A204.1 (cell line): ENCODE results near the gene PRDM15.

Experiments used
- FAIRE-seq: peaks from 2 replicates; lab custom pipeline; 2012; peaks lifted over from hg19 to GRCh38; lab: Jason Lieb, UNC

PRDM15 gene

GRCh38 chr21:41777951-41778815 is 101.0 kb downstream of the PRDM15 start:
- FAIRE-seq = peak; percentile 39

DNA sequence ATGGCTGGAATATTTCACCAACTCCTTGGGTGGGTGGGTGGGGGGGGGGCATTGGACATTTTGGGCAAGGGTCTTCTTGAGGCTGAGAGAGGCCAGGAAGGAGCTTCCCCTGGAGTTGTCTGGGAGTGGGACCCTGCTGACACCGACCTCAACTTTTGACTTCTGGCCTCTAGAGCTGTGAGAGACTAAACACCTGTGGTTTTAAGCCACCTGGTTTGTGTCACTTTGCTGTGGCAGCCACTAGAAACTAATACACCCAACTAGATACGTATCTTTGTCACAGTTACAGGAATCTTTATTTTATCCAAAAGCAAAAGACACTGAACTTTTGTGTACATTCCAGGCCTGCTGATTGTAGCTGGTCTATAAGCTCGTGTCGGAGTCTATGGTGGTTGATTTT is 102.4 kb downstream of the PRDM15 start:
- FAIRE-seq = no peak

DNA sequence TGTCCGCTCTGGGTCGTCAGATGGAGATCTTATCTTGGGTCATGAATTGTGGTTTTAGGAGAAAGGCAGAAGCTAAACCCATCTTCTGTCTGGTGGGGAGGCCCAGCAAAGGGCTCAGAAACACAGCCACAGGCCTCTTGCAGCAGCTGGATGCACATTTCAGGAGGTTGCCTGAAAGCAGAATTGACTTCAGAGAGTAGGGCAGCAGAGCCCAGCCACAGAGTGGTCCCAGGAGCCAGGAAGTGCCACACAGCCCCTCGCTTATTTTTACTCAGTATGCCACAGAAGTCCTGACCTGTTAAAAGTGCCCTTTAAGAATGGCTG is 104.0 kb downstream of the PRDM15 start:
- FAIRE-seq = no peak

DNA sequence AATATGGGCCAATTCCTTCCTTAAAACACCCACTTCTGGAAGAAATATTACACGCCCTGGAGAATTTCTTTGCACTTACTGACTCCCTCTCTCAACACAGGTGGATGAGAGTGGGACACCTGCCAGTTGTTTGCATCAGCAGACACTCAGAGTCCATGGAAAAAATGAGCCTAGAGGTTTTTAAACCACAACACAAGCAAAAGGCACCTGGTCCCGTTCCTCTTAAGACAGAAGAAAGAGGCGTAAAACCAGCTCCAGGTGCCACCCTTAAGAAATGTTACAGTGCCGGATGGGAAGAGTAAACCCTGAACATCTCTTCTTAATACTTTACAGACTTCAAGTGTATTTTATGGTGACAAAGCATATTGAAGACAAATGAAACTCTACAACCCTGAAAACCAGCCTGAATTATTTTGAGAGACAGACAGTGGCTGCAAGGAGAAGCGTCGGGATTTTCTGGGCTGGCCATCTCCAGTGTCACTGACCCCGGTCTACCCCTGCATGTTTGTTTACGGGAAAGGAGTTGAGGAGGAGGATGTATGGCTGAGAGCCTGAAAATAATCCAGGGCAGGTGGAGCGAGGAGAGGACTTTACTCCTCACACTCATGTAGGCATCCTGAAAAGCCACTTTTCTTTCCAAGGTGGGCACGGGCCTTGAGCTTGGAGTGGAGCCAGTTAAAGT is 104.5 kb downstream of the PRDM15 start:
- no peak for FAIRE-seq

- FAIRE-seq = no peak
These were observed 106.6 kb downstream of the PRDM15 start for GRCh38 chr21:41772351-41773080.

GRCh38 chr21:41771625-41771945 is 107.6 kb downstream of the PRDM15 start:
- FAIRE-seq = no peak

- FAIRE-seq = no peak
These were observed 108.1 kb downstream of the PRDM15 start for GRCh38 chr21:41770901-41771624.

DNA sequence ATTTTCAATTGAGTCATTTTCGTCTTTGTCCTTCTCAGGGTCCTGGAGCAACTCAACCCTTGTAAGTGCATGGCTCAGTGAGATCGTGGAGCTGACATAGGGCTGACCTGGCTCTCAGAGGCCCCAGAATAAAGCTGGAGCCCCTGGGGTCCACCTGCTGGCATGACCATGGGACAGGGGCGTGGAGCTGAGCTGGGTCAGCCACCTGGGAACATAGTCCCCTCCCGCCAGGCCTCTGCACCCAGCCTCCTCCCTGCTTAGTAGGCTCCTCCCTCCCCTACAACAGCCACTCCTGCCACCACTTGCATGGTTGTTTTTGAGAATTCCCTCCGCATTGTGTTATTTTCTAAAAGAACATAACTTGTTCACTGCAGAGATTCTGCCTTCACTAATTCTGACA is 109.2 kb downstream of the PRDM15 start:
- no peak for FAIRE-seq

DNA sequence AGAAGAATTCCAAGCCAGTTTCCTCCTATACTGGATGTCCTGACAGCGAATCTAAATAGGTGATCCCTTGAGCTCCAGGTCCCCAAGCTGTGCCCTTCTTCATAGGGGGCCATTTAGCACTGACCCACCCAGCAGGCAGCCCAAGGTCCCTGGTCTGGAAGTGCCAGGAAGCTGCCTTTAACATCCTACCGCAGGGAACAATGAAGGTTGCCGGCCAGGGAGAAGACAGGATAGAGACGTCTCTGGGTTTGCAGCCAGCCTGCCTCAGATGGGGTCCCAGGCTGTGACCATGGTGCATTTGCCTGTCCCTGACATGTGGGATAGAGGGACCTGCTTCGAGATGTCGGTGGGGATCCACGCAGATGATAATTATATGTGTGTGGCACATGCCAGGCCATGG is 109.6 kb downstream of the PRDM15 start:
- no peak for FAIRE-seq

DNA sequence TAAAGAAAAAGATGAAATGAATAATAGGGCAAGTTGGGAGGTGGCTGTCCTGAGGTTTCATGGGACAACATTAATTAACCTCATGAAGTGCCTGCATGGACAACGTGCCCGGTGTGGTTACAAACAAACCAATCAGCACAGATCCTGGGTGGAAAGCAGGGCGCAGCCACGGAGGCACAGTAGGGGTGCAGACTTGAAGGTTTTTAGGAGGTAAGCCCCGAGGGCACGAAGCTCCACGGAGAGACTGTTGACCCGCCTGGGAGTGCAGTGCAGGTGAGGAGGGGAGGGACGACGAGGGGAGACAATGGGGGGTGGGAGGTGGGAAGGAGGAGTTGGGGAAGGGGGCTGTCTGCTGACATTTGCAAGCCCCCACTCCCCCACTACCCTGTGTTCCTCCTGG is 110.0 kb downstream of the PRDM15 start:
- no peak for FAIRE-seq

- no peak for FAIRE-seq
These were observed 110.6 kb downstream of the PRDM15 start for GRCh38 chr21:41768437-41769042.

DNA sequence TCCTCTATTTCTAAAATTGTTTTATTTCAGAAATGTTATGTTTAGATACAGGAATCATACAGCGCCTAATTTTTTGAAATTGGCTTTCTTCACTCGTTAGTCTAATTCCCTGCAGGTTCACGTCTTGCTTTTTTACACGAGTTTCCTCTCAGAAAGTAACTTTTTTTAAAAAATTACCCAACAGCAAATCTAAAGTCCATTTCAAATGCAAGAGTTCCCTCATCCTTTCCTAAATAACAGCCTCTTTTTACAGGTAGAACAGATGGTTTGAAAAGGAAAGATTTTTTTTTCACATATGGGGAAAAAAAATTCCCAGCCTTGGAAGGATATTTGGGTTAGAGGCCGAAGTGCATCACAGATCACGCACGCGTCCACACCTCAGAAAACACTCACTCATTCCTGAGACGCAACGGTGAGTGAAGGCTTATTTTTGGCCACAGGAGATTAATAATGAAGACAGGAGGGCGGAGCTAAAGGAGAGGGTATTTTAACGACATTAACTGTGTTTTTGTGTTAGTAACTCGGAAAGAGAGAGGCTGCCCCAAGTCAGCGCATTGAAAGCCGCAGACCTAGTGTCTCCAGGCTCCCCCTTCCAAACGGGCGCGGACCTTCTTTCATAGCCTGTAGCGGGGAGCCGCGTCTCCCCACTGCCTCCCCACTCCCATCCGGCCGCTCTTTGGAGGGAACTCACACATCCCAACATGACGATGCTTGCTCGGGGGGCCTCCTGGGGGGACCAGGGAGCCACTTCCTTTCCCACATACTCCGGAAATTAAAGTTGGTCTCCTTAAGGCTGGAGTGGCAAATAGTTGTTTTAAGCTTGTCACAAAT is 111.3 kb downstream of the PRDM15 start:
- no peak for FAIRE-seq

DNA sequence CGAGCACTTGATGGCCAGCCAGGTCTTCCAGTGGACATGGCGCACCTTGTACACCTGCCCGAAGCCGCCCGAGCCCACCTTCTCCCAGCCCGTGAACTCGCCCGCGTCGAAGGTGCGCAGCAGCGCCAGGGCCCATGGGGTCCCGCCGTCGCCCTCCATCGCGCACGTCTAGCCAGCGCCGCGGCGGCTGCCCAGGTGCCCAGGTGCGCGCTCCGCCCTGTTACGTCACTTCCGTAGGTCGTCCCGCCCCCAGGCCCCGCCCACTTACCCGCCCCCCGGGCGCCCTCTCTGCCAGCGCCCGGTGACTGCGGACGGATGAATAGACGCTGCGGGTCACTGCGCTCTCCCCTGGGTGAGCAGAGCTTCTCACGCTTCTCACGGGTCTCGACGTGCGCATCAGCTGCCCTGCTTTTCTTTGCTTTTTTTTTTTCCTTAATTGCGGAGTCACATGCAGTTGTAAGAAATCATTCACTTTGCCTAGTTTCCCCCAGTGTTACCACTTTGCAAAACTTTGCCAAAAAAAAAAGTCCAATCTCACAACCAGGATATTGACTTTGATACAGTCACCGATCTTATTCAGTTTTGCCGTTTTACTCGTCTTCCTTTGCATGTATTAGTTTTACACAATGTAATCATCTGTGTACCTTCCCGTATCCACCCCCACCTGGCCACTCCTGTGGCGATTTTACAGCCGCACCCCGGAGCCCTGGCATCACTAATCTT is 112.1 kb downstream of the PRDM15 start, which contains the start of gene RIPK4:
RIPK4 (minus strand) TSS at position 170 of the 723 bp plus-strand sequence; CDS start at position 159, 11 bp downstream.
- FAIRE-seq = no peak

DNA sequence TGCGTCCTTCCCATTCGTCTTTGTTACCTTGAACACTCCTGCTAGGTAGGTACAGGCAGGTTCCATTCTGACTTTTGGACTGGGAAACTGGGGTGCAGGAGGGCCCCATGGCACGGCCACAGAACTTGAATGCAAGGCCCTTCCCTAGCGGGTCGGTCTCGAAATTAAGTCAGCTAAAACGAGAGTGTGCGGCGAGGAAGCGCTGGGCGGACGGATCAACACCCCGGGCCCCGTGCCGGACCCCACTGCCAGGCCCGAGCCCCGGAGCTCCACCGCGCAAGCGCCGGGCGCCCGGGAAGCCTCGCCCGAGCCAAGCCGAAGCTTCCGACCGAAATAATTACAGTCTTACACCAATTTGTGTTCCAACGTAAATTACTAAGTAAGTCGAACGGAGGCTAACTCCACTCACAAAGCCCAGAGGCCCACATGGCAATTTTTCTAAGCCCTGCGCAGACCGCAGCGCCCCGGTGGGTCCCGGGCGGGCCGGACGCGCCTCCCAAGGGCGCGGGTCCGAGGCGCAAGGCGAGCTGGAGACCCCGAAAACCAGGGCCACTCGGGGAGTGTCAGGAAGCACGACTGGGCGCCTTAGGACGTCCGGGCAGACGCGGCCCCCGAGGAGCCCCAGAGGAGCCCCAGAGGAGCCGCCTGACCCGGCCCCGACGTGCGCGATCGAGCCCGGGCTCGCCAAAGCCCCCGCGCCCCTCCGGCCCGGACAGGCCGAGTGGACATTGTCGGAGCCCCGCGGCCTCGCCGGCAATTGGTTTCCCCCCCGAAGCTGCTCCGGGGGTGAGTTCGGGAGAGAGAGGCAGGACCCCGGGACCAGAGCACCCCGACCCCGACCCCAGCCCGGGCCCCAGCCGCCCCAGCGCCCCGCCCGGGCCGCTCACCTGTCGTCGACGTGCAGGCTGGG is 112.9 kb downstream of the PRDM15 start:
- FAIRE-seq = no peak

GRCh38 chr21:41765420-41765821 is 113.7 kb downstream of the PRDM15 start:
- FAIRE-seq = no peak

- FAIRE-seq = no peak
These were observed 114.4 kb downstream of the PRDM15 start for GRCh38 chr21:41764558-41765419.

GRCh38 chr21:41763996-41764395 is 115.1 kb downstream of the PRDM15 start:
- FAIRE-seq = no peak

DNA sequence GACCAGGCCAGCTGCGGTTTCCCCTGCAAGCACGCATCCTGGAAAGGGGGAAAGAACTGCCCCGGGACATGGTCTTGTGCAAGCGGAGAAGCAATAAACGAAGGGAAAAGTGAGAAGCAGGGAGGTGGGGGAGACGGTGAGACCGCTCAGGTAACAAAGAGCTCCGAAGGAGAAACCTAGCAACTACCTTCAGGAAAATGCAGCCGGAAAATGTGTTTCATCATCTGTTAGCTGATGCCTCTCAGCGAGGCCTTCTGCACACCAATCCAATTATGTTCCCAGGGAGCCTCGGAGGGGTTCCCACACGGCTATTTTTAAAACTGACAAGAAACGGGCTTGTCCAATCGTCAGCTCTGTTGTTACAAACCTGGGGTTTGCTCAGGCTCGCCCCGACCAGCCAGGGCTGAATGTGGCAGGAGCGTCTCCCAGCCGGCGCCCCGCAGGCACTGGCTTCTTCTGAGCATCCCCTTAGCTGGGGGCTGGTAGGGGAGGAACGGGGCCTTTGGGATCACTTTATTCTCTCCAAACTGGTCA is 115.7 kb downstream of the PRDM15 start:
- no peak for FAIRE-seq
